Panc1 (cell line): ENCODE measurements around the gene ST7L. TPM values are rescaled to one million over a fixed set of nuclear protein-coding genes. Genes with fewer than 3 reads are reported as not detected.

Source experiments
- ATAC-seq: fragments of 200-7000 bp; cut with Tn5 transposase; 2 replicates; pipeline ENCODE4 v1.9.1; 2020; ENCODE audit warnings: mild to moderate bottlenecking, moderate library complexity
- BruUV-seq: library from RNA; stranded (reverse); fragments of 400-500 nt; replicated peaks from 2 replicates; lab custom pipeline; 2021; lab: Mats Ljungman, UMichigan
- CTCF ChIA-PET: fragments of 300-600 bp; sonication (Branson Sonifier 250); formaldehyde crosslinking; loops from one replicate; lab custom pipeline; 2022; ENCODE audit warnings: antibody characterized with exemption; lab: Charles Lee
- POLR2A ChIA-PET: fragments of 300-600 bp; sonication (Branson Sonifier 250); formaldehyde crosslinking; loops from one replicate; lab custom pipeline; 2022; ENCODE audit warnings: antibody characterized with exemption; lab: Charles Lee
- DNase-seq: peaks from one replicate; pipeline ENCODE4 v3.0.0-alpha.2; 2010; ENCODE audit warnings: low read depth, low spot score
- H3K27ac ChIP-seq: 2 replicates; pipeline ENCODE4 v1.5.1; 2011; ENCODE audit warnings: mild to moderate bottlenecking, low read length, inconsistent platforms
- H3K27me3 ChIP-seq: fragments of 200-500 bp; sonication (Bioruptor generic); 2 replicates; pipeline ENCODE4 v1.6.0; 2014; ENCODE audit warnings: low read length, inconsistent platforms; ENCODE audit not compliant: control insufficient read depth, insufficient read depth
- H3K36me3 ChIP-seq: fragments of 200-500 bp; sonication (Bioruptor generic); 2 replicates; pipeline ENCODE4 v1.5.1; 2014; ENCODE audit warnings: inconsistent platforms, mild to moderate bottlenecking, low read length, moderate library complexity; ENCODE audit not compliant: control insufficient read depth, insufficient read depth
- H3K4me1 ChIP-seq: 2 replicates; pipeline ENCODE4 v1.5.1; 2011; ENCODE audit warnings: inconsistent platforms, mild to moderate bottlenecking, low read length, moderate library complexity; ENCODE audit not compliant: control insufficient read depth, insufficient read depth
- H3K4me3 ChIP-seq, 2 experiments: 2 replicates each; pipeline ENCODE4 v1.5.1; 2011 to 2012; ENCODE audit warnings: low read depth in 2 of 2, low read length in 2 of 2, mild to moderate bottlenecking in 2 of 2, inconsistent platforms in 1 of 2, moderate library complexity in 1 of 2
- H3K9me3 ChIP-seq: fragments of 200-500 bp; sonication (Bioruptor generic); 2 replicates; pipeline ENCODE4 v1.5.1; 2014; ENCODE audit warnings: low read depth, mild to moderate bottlenecking, inconsistent platforms, low read length, moderate library complexity; ENCODE audit not compliant: control insufficient read depth, insufficient read depth
- POLR2AphosphoS5 ChIP-seq: IDR thresholded peaks from 2 replicates; pipeline ENCODE4 v1.6.1; 2012; ENCODE audit warnings: mild to moderate bottlenecking, low read depth, low read length, moderate library complexity
- SIN3A ChIP-seq: IDR thresholded peaks from 2 replicates; pipeline ENCODE4 v1.6.1; 2012; ENCODE audit warnings: low read depth, mild to moderate bottlenecking, low read length, moderate library complexity, borderline replicate concordance; ENCODE audit not compliant: insufficient read depth
- TCF7L2 ChIP-seq: IDR thresholded peaks from 2 replicates; pipeline ENCODE4 v1.6.1; 2011; ENCODE audit warnings: mild to moderate bottlenecking, low read depth, low read length, inconsistent platforms
- in situ Hi-C: cut with HindIII; loops from 2 replicates; pipeline ENCODE4 v1.10.0; 2016; ENCODE audit warnings: low sequenced_read_pairs, low pct_unique_long_range_greater_than_20kb
- intact Hi-C: fragments of 100-400 bp; cut with micrococcal nuclease; formaldehyde crosslinking; loops from one replicate; pipeline ENCODE4 v1.10.0; 2022; ENCODE audit not compliant: unreplicated experiment
- total RNA-seq: library from RNA; stranded (reverse); gene quantifications from one replicate; pipeline ENCODE4 v1.2.1, GENCODE V29; 2021; ENCODE audit not compliant: unreplicated experiment
- TF ChIP-seq, protein P1 (sequence below), 2 experiments: IDR thresholded peaks; 2 replicates each; pipeline ENCODE4 v1.6.1; 2011 to 2012; ENCODE audit warnings: low read depth in 2 of 2, control low read depth in 1 of 2, low read length in 1 of 2, mild to moderate bottlenecking in 1 of 2, moderate library complexity in 1 of 2; ENCODE audit not compliant: insufficient read depth in 1 of 2
- TF ChIP-seq, protein P2 (sequence below): fragments of 450-650 bp; IDR thresholded peaks from 2 replicates; pipeline ENCODE4 v1.5.1; 2017; ENCODE audit warnings: mild to moderate bottlenecking

ST7L gene
- total RNA-seq, 1 experiment from 2014 or later = 13.4 TPM

DNA sequence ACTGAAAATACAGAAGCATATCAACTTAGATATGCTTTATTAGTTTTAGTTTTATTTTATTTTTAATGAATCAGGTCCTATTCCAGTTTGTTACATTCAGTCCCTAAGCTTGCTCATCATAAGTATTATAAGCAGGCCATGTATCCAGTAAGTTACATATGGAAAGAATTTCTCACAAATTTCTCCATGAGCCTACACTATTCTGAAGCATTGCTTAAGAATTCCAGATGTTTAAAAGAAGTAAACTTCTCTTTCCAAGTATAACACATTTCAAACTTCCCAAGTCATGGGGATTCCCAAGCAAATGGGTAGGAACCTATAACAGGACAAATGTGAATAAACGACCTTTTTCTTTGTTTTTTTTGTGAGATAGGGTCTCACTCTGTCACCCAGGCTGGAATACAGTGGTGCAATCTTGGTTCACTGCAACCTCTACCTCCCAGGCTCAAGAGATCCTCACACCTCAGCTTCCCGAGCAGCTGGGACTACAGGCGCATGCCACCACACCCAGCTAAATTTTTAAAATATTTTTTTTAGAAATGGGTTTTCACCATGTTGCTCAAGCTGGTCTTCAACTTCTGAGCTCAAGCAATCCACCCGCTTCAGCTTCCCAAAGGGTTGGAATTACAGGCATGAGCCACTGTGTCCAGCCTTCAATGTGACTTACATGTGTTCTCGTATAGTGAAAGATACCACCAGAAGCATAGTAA lies 39.0 kb downstream of the ST7L start:
- no peak for DNase-seq
- intact Hi-C loops (no loop called here), in situ Hi-C loops (no loop called here)
- BruUV-seq = no TSS peak
- H3K4me1 ChIP-seq = no peaks in the 10 kb centered on the region
- H3K9me3 ChIP-seq = no peaks in the 10 kb centered on the region
- peaks cover 6% of the 10 kb centered on the region; the same call in 1 of the 2 replicates for H3K36me3 ChIP-seq
- H3K27me3 ChIP-seq = no peaks in the 10 kb centered on the region
- H3K4me3 ChIP-seq = no peak overlapping the region
- POLR2A ChIA-PET = no interaction called here
- TF ChIP-seq POLR2AphosphoS5 (no peak), SIN3A (no peak), TCF7L2 (no peak)
- TF ChIP-seq, protein P1, sequence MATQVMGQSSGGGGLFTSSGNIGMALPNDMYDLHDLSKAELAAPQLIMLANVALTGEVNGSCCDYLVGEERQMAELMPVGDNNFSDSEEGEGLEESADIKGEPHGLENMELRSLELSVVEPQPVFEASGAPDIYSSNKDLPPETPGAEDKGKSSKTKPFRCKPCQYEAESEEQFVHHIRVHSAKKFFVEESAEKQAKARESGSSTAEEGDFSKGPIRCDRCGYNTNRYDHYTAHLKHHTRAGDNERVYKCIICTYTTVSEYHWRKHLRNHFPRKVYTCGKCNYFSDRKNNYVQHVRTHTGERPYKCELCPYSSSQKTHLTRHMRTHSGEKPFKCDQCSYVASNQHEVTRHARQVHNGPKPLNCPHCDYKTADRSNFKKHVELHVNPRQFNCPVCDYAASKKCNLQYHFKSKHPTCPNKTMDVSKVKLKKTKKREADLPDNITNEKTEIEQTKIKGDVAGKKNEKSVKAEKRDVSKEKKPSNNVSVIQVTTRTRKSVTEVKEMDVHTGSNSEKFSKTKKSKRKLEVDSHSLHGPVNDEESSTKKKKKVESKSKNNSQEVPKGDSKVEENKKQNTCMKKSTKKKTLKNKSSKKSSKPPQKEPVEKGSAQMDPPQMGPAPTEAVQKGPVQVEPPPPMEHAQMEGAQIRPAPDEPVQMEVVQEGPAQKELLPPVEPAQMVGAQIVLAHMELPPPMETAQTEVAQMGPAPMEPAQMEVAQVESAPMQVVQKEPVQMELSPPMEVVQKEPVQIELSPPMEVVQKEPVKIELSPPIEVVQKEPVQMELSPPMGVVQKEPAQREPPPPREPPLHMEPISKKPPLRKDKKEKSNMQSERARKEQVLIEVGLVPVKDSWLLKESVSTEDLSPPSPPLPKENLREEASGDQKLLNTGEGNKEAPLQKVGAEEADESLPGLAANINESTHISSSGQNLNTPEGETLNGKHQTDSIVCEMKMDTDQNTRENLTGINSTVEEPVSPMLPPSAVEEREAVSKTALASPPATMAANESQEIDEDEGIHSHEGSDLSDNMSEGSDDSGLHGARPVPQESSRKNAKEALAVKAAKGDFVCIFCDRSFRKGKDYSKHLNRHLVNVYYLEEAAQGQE (IDR thresholded peaks at IDR 0.05; ENCODE audit: insufficient read depth in 1 of 2, low read depth in 2 of 2, low read length in 1 of 2) = no peak
- TF ChIP-seq, protein P2, sequence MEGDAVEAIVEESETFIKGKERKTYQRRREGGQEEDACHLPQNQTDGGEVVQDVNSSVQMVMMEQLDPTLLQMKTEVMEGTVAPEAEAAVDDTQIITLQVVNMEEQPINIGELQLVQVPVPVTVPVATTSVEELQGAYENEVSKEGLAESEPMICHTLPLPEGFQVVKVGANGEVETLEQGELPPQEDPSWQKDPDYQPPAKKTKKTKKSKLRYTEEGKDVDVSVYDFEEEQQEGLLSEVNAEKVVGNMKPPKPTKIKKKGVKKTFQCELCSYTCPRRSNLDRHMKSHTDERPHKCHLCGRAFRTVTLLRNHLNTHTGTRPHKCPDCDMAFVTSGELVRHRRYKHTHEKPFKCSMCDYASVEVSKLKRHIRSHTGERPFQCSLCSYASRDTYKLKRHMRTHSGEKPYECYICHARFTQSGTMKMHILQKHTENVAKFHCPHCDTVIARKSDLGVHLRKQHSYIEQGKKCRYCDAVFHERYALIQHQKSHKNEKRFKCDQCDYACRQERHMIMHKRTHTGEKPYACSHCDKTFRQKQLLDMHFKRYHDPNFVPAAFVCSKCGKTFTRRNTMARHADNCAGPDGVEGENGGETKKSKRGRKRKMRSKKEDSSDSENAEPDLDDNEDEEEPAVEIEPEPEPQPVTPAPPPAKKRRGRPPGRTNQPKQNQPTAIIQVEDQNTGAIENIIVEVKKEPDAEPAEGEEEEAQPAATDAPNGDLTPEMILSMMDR = no peak
- CTCF ChIA-PET = no interaction called here
- ATAC-seq = no peak
- H3K27ac ChIP-seq = no peak overlapping the region

GRCh38 chr1:112576240-112576639 lies 42.7 kb downstream of the ST7L start:
- Histone ChIP-seq H3K9me3 (no peaks in the 10 kb centered on the region), H3K36me3 (peaks cover 3% of the 10 kb centered on the region; the same call in 1 of the 2 replicates), H3K27ac (no peak overlapping the region), H3K4me1 (no peaks in the 10 kb centered on the region), H3K4me3 (no peak overlapping the region), H3K27me3 (no peaks in the 10 kb centered on the region)
- no peak for TF ChIP-seq SIN3A
- TF ChIP-seq, protein P2 = no peak
- no peak for TF ChIP-seq POLR2AphosphoS5
- TF ChIP-seq, protein P1 (IDR thresholded peaks at IDR 0.05; ENCODE audit: insufficient read depth in 1 of 2, low read depth in 2 of 2, low read length in 1 of 2) = no peak
- no peak for TF ChIP-seq TCF7L2
- BruUV-seq = no TSS peak
- ATAC-seq = no peak
- no peak for DNase-seq
- in situ Hi-C loops (no loop called here), intact Hi-C loops (no loop called here)
- ChIA-PET POLR2A (no interaction called here), CTCF (no interaction called here)
